HEK293 (cell line): ENCODE results near the gene ROPN1L.
"Not testable (repeated sequence)": the region's sequence is repeated elsewhere in the genome, so short reads cannot be mapped to it uniquely, and the experiment has no call there.

ENCODE experiments used
- CTCF ChIA-PET: fragments of 350-600 bp; formaldehyde crosslinking; extraction: SDS; loops from one replicate; lab custom pipeline; 2021; ENCODE audit warnings: antibody characterized with exemption; lab: Yijun Ruan, JAX
- POLR2A ChIA-PET: fragments of 300-600 bp; formaldehyde crosslinking; extraction: SDS; loops from one replicate; lab custom pipeline; 2020; ENCODE audit warnings: antibody characterized with exemption, inconsistent platforms; lab: Yijun Ruan, JAX
- H3K27ac ChIP-seq: fragments of 200-500 bp; sonication (Bioruptor generic); 2 replicates; pipeline ENCODE4 v1.5.1; 2014; ENCODE audit warnings: low read depth, low read length, control low read depth, inconsistent platforms; ENCODE audit errors: extremely low read depth
- H3K36me3 ChIP-seq, 2 experiments: fragments of 200-500 bp in 1 of 2; sonication (Bioruptor generic) in 1 of 2; 1 replicate in 1 of 2; 2 replicates in 1 of 2; pipeline ENCODE4 v1.5.1; 2014 to 2017; ENCODE audit warnings: inconsistent platforms in 2 of 2, low read length in 2 of 2; ENCODE audit not compliant: control insufficient read depth in 2 of 2, insufficient read depth in 1 of 2
- H3K4me1 ChIP-seq: fragments of 200-500 bp; sonication (Bioruptor generic); 2 replicates; pipeline ENCODE4 v1.5.1; 2014; ENCODE audit warnings: mild to moderate bottlenecking, low read length, inconsistent platforms; ENCODE audit not compliant: control insufficient read depth, insufficient read depth
- H3K4me3 ChIP-seq: 2 replicates; pipeline ENCODE4 v1.5.1; 2011; ENCODE audit warnings: low read depth, mild to moderate bottlenecking, control low read depth, low read length, moderate library complexity
- H3K9me3 ChIP-seq: fragments of 200-500 bp; sonication (Bioruptor generic); 2 replicates; pipeline ENCODE4 v1.5.1; 2014; ENCODE audit warnings: low read depth, low read length, inconsistent platforms; ENCODE audit not compliant: control insufficient read depth, insufficient read depth
- ZIC2 ChIP-seq: fragments of 450-650 bp; formaldehyde crosslinking; IDR thresholded peaks from 2 replicates; pipeline ENCODE4 v1.5.1; 2016; ENCODE audit warnings: missing biosample characterization, missing genetic modification characterization
- ZNF394 ChIP-seq: fragments of 450-650 bp; formaldehyde crosslinking; IDR thresholded peaks from 2 replicates; pipeline ENCODE4 v1.5.1; 2016; ENCODE audit warnings: missing biosample characterization, missing genetic modification characterization, mild to moderate bottlenecking, moderate library complexity, borderline replicate concordance

ROPN1L gene

DNA sequence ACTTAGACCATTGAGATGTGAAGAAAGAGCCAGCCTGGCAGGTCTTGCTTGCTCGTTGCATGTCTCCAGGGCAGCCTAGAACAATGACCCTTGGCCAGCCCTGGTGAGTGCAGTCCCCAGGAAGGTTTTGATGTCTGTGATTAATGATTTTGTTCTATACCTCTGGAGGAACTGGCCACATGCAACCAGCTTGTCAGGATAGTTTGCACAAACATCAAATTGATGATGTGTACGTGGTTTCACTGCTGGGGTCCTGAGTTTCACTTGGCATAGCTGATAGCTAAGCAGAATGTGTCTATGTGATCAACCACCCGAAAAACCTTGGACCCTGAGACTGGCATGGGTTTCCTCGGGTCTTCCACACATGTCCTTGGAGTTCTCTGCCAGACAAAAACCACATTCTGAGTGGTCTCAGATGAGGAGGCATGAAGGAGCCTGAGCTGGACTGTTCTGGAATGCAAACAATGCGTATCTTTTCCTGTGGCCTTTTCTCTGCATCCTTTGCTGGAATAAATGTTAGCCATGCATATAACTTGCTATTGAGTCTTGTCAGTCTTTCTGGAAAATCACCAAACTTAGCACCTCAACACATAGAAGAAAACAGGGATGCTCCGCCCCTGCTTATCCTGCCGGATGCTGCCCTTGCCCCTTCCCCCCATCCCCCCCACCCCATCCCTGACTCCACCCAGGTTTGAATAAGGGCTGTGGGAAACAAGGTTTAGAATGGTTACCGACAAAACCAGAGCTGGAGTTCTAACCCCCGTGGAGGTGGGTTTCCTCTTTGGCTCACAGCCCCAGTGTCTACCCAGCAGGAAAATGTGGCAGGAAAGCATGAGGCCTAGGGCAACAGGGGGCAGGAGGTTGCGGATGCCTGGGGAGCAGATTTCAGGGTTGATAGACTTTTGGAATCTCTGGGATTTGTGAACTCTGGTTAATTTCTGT is 72.1 kb downstream of the ROPN1L start:
- ChIA-PET POLR2A (interaction anchor here (0.9 kb wide), 1 partner anchor 50 kb away, joined by 4 read pairs; the partner anchor contains the start of gene ANKRD33B), CTCF (interaction anchor here (0.5 to 1.5 kb wide), 4 partner anchors 13 to 267 kb away, joined by 3 to 5 read pairs (median 4); no protein-coding TSS in a partner anchor)
- H3K36me3 ChIP-seq, result no peaks in the 10 kb centered on the region
- no peak overlapping the region for H3K27ac ChIP-seq
- H3K4me3 ChIP-seq, result no peak overlapping the region
- H3K4me1 ChIP-seq, result no peaks in the 10 kb centered on the region
- H3K9me3 ChIP-seq, result no peaks in the 10 kb centered on the region; the same call in 1 of the 2 replicates
- TF ChIP-seq ZIC2 (tag by site-specific recombination) (peak; percentile 63; the same call in 1 of the 2 replicates), ZNF394 (tag by site-specific recombination) (no peak)

GRCh38 chr5:10514572-10514971 is 72.9 kb downstream of the ROPN1L start:
- H3K9me3 ChIP-seq, H3K4me3 ChIP-seq, CTCF ChIA-PET, H3K36me3 ChIP-seq, H3K4me1 ChIP-seq, H3K27ac ChIP-seq: not testable (repeated sequence)
- POLR2A ChIA-PET, result interaction anchor here (0.9 kb wide), 1 partner anchor 49 kb away, joined by 4 read pairs; the partner anchor contains the start of gene ANKRD33B
